ENCODE data around the gene ECD. TPM values are rescaled to one million over a fixed set of nuclear protein-coding genes. Genes with fewer than 3 reads are reported as not detected.

ECD gene
- total and polyA plus RNA-seq, 10 of the 15 experiments (the other 5 are each of a cell fraction or from before 2014, with no cell fraction given) = 27.3 to 61.6 (median 44.0) TPM

GRCh38 chr10:73161079-73161478, 6.7 kb downstream of the ECD start:
- in situ Hi-C loops (cut with MboI) = loop anchor here (5.0 to 10.0 kb wide), 2 partner anchors 64 to 796 kb away; partner anchors contain the start of gene P4HA1
- no peak overlapping the region for H3K4me2 ChIP-seq (ENCODE audit: control insufficient read depth, insufficient read depth)
- no peak for DNase-seq (ENCODE audit: low read depth, low spot score)
- ChIA-PET POLR2A (interaction anchor here (0.8 to 1.8 kb wide), 2 partner anchors 65 to 69 kb away, joined by 4 to 7 read pairs; partner anchors contain the start of gene P4HA1), RAD21 (ENCODE audit: unreplicated experiment) (interaction anchor here (4.4 kb wide), 1 partner anchor 64 kb away, joined by 58 read pairs; the partner anchor contains the start of gene P4HA1), SMC1A (ENCODE audit: uncharacterized antibody, unreplicated experiment) (interaction anchor here (0.7 to 3.2 kb wide), 3 partner anchors 9 to 792 kb away, joined by 3 to 11 read pairs (median 5); no protein-coding TSS in a partner anchor), CTCF (interaction anchor here (0.8 to 4.2 kb wide), 5 partner anchors 15 to 108 kb away, joined by 3 to 29 read pairs (median 3); partner anchors contain the start of gene P4HA1)
- intact Hi-C loops (cut with micrococcal nuclease; ENCODE audit: unreplicated experiment) = no loop called here
- peaks cover 40% of the 10 kb centered on the region for H3K79me2 ChIP-seq (ENCODE audit: control insufficient read depth, insufficient read depth, low read length)
- no peak overlapping the region; the same call in 1 of the 2 replicates for H3K4me3 ChIP-seq
- no peaks in the 10 kb centered on the region for H4K20me1 ChIP-seq (ENCODE audit: control insufficient read depth, insufficient read depth)
- H3K4me1 ChIP-seq (ENCODE audit: control insufficient read depth, insufficient read depth, low read length) = no peaks in the 10 kb centered on the region
- H3K27ac ChIP-seq (ENCODE audit: control insufficient read depth, insufficient read depth) = no peak overlapping the region
- H2AFZ ChIP-seq (ENCODE audit: control insufficient read depth, low read depth, low read length) = no peak overlapping the region
- 100% methylated on average over 1 of the region's 1 CpG for WGBS (ENCODE audit: insufficient coverage, insufficient replicate concordance, low lambda C conversion rate, missing lambda C conversion rate)
- no peaks in the 10 kb centered on the region; the same call in 2 of the 3 replicates for H3K9me3 ChIP-seq (replicated peaks; ENCODE audit: control insufficient read depth, insufficient read depth, low read length)
- no peaks in the 10 kb centered on the region for H3K27me3 ChIP-seq (replicated peaks in 1 of 2; ENCODE audit: control insufficient read depth in 2 of 2, insufficient read depth in 2 of 2, low read length in 1 of 2)
- H3K36me3 ChIP-seq (ENCODE audit: control insufficient read depth in 2 of 2, insufficient read depth in 2 of 2, low read length in 1 of 2) = peaks cover 0 to 9% of the 10 kb centered on the region in 2 experiments; a peak in 3 of 4 replicates
- FAIRE-seq = no peak
- TF ChIP-seq PAX5 (IDR thresholded peaks at IDR 0.05; ENCODE audit: borderline replicate concordance, low read depth, low read length) (no peak), SUPT20H (IDR thresholded peaks at IDR 0.05; ENCODE audit: borderline replicate concordance, control insufficient read depth, low read depth, low read length) (no peak), NFIC (IDR thresholded peaks at IDR 0.05; ENCODE audit: low read depth, low read length) (no peak), KDM1A (IDR thresholded peaks at IDR 0.05; ENCODE audit: borderline replicate concordance) (no peak), ETV6 (conservative IDR thresholded peaks at IDR 0.05 in 1 of 2, IDR thresholded peaks at IDR 0.05 in 1 of 2; ENCODE audit: borderline replicate concordance in 1 of 2, low read depth in 1 of 2) (no peak), KAT2A (conservative IDR thresholded peaks at IDR 0.05; ENCODE audit: control insufficient read depth, low read depth, low read length) (no peak), NRF1 (conservative IDR thresholded peaks at IDR 0.05; ENCODE audit: low read depth, low read length) (no peak)
- TF ChIP-seq, protein P1, sequence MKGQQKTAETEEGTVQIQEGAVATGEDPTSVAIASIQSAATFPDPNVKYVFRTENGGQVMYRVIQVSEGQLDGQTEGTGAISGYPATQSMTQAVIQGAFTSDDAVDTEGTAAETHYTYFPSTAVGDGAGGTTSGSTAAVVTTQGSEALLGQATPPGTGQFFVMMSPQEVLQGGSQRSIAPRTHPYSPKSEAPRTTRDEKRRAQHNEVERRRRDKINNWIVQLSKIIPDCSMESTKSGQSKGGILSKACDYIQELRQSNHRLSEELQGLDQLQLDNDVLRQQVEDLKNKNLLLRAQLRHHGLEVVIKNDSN (IDR thresholded peaks at IDR 0.05; ENCODE audit: borderline replicate concordance, extremely low read length, insufficient read depth, low read depth, low read length) = no peak
- TF ChIP-seq, protein P2, sequence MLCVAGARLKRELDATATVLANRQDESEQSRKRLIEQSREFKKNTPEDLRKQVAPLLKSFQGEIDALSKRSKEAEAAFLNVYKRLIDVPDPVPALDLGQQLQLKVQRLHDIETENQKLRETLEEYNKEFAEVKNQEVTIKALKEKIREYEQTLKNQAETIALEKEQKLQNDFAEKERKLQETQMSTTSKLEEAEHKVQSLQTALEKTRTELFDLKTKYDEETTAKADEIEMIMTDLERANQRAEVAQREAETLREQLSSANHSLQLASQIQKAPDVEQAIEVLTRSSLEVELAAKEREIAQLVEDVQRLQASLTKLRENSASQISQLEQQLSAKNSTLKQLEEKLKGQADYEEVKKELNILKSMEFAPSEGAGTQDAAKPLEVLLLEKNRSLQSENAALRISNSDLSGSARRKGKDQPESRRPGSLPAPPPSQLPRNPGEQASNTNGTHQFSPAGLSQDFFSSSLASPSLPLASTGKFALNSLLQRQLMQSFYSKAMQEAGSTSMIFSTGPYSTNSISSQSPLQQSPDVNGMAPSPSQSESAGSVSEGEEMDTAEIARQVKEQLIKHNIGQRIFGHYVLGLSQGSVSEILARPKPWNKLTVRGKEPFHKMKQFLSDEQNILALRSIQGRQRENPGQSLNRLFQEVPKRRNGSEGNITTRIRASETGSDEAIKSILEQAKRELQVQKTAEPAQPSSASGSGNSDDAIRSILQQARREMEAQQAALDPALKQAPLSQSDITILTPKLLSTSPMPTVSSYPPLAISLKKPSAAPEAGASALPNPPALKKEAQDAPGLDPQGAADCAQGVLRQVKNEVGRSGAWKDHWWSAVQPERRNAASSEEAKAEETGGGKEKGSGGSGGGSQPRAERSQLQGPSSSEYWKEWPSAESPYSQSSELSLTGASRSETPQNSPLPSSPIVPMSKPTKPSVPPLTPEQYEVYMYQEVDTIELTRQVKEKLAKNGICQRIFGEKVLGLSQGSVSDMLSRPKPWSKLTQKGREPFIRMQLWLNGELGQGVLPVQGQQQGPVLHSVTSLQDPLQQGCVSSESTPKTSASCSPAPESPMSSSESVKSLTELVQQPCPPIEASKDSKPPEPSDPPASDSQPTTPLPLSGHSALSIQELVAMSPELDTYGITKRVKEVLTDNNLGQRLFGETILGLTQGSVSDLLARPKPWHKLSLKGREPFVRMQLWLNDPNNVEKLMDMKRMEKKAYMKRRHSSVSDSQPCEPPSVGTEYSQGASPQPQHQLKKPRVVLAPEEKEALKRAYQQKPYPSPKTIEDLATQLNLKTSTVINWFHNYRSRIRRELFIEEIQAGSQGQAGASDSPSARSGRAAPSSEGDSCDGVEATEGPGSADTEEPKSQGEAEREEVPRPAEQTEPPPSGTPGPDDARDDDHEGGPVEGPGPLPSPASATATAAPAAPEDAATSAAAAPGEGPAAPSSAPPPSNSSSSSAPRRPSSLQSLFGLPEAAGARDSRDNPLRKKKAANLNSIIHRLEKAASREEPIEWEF (IDR thresholded peaks at IDR 0.05; ENCODE audit: insufficient replicate concordance, low read depth, low read length) = no peak
- TF ChIP-seq, protein P3, sequence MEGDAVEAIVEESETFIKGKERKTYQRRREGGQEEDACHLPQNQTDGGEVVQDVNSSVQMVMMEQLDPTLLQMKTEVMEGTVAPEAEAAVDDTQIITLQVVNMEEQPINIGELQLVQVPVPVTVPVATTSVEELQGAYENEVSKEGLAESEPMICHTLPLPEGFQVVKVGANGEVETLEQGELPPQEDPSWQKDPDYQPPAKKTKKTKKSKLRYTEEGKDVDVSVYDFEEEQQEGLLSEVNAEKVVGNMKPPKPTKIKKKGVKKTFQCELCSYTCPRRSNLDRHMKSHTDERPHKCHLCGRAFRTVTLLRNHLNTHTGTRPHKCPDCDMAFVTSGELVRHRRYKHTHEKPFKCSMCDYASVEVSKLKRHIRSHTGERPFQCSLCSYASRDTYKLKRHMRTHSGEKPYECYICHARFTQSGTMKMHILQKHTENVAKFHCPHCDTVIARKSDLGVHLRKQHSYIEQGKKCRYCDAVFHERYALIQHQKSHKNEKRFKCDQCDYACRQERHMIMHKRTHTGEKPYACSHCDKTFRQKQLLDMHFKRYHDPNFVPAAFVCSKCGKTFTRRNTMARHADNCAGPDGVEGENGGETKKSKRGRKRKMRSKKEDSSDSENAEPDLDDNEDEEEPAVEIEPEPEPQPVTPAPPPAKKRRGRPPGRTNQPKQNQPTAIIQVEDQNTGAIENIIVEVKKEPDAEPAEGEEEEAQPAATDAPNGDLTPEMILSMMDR (IDR thresholded peaks at IDR 0.05 in 2 of 3, conservative IDR thresholded peaks at IDR 0.05 in 1 of 3; ENCODE audit: control insufficient read depth in 2 of 3, extremely low read depth in 1 of 3, insufficient read depth in 1 of 3, low read depth in 3 of 3, low read length in 3 of 3) = no peak
- ATAC-seq = no peak
- BruUV-seq (replicated peaks) = no TSS peak
- H3K9ac ChIP-seq (ENCODE audit: control insufficient read depth, insufficient read depth, low read length) = no peak overlapping the region
